ENCODE data around the gene ELOVL5. TPM values are rescaled to one million over a fixed set of nuclear protein-coding genes. Genes with fewer than 3 reads are reported as not detected.

Gene ELOVL5
- total and polyA plus RNA-seq, 4 donors, result 22.1 to 77.8 (median 57.8) TPM

DNA sequence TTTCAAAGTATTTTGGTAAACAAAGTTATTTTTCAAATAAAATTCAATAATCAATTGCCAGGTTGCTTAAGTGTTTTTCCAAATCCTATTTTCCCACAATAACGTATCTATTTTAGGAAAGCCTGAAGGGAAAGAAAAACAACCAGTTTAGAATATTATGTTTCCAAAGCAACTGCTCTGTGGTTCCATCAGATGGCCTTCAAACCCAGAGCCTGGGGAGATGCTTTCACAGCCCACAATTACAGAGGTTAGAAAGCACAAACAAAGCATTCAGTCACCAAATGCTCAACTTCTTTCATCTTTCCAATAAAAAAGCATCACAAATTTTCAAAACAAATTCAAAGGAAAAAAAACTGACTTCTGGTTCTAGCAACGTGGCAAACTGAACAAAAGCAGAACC lies 66.0 kb downstream of the ELOVL5 start:
- 74% methylated on average over 2 of the region's 2 CpGs for WGBS
- Histone ChIP-seq H3K36me3 (ENCODE audit: control insufficient read depth in 4 of 4, insufficient read depth in 3 of 4, low read depth in 1 of 4, low read length in 3 of 4) (peaks cover 0 to 12% (median 4%) of the 10 kb centered on the region in 4 donors), H3K4me3 (ENCODE audit: low read depth in 1 of 3, low read length in 3 of 3) (no peak overlapping the region), H3K27ac (ENCODE audit: low read depth in 1 of 2, low read length in 2 of 2) (no peak overlapping the region), H3K9ac (ENCODE audit: low read depth in 1 of 2, low read length in 2 of 2) (no peak overlapping the region), H3K27me3 (ENCODE audit: control insufficient read depth in 4 of 4, insufficient read depth in 4 of 4, low read length in 3 of 4) (no peaks in the 10 kb centered on the region), H3K9me3 (ENCODE audit: control insufficient read depth in 4 of 4, low read length in 3 of 4) (no peaks in the 10 kb centered on the region), H3K4me1 (ENCODE audit: control insufficient read depth in 4 of 4, insufficient read depth in 4 of 4, low read length in 3 of 4) (peaks cover 6 to 21% (median 15%) of the 10 kb centered on the region in 4 donors)
- peak in 1 of 2 donors; percentile 4 for TF ChIP-seq RAD21 (IDR thresholded peaks at IDR 0.05)
- TF ChIP-seq, protein P1, sequence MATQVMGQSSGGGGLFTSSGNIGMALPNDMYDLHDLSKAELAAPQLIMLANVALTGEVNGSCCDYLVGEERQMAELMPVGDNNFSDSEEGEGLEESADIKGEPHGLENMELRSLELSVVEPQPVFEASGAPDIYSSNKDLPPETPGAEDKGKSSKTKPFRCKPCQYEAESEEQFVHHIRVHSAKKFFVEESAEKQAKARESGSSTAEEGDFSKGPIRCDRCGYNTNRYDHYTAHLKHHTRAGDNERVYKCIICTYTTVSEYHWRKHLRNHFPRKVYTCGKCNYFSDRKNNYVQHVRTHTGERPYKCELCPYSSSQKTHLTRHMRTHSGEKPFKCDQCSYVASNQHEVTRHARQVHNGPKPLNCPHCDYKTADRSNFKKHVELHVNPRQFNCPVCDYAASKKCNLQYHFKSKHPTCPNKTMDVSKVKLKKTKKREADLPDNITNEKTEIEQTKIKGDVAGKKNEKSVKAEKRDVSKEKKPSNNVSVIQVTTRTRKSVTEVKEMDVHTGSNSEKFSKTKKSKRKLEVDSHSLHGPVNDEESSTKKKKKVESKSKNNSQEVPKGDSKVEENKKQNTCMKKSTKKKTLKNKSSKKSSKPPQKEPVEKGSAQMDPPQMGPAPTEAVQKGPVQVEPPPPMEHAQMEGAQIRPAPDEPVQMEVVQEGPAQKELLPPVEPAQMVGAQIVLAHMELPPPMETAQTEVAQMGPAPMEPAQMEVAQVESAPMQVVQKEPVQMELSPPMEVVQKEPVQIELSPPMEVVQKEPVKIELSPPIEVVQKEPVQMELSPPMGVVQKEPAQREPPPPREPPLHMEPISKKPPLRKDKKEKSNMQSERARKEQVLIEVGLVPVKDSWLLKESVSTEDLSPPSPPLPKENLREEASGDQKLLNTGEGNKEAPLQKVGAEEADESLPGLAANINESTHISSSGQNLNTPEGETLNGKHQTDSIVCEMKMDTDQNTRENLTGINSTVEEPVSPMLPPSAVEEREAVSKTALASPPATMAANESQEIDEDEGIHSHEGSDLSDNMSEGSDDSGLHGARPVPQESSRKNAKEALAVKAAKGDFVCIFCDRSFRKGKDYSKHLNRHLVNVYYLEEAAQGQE (IDR thresholded peaks at IDR 0.05), result no peak
- DNase-seq (ENCODE audit: low spot score), result no peak

DNA sequence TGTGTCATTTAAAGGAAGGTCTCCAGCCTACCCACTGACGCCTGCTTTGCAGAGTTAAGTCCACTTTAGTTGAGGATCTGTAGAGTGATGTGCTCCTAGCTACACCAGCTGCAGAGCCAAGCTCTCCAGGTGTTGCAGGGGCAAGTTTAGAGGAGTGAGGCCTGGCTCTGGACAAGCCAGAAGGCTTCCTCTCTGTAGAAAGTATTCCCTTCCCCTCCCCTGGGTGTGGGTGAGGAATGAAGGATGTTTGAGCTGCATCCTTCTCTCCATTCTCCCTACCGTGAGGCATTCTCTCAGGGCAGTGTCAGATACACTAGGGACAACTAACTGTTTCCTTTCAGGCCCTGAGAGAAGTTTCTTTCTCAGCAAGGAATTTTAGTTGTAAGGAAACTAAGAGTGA lies 66.5 kb downstream of the ELOVL5 start:
- Histone ChIP-seq H3K36me3 (ENCODE audit: control insufficient read depth in 4 of 4, insufficient read depth in 3 of 4, low read depth in 1 of 4, low read length in 3 of 4) (peaks cover 0 to 12% (median 3%) of the 10 kb centered on the region in 4 donors), H3K27me3 (ENCODE audit: control insufficient read depth in 4 of 4, insufficient read depth in 4 of 4, low read length in 3 of 4) (no peaks in the 10 kb centered on the region), H3K9ac (ENCODE audit: low read depth in 1 of 2, low read length in 2 of 2) (no peak overlapping the region), H3K4me3 (ENCODE audit: low read depth in 1 of 3, low read length in 3 of 3) (no peak overlapping the region), H3K27ac (ENCODE audit: low read depth in 1 of 2, low read length in 2 of 2) (no peak overlapping the region), H3K9me3 (ENCODE audit: control insufficient read depth in 4 of 4, low read length in 3 of 4) (no peaks in the 10 kb centered on the region), H3K4me1 (ENCODE audit: control insufficient read depth in 4 of 4, insufficient read depth in 4 of 4, low read length in 3 of 4) (peaks cover 6 to 21% (median 15%) of the 10 kb centered on the region in 4 donors)
- no peak for DNase-seq (ENCODE audit: low spot score)
- WGBS, result 80% methylated on average over 2 of the region's 2 CpGs
- TF ChIP-seq HNF4A (conservative IDR thresholded peaks at IDR 0.05) (no peak), NR2F2 (IDR thresholded peaks at IDR 0.05) (no peak), GABPA (IDR thresholded peaks at IDR 0.05 in 1 of 2, conservative IDR thresholded peaks at IDR 0.05 in 1 of 2) (no peak), TAF1 (conservative IDR thresholded peaks at IDR 0.05) (no peak), RXRA (IDR thresholded peaks at IDR 0.05) (no peak)
- TF ChIP-seq, protein P2, sequence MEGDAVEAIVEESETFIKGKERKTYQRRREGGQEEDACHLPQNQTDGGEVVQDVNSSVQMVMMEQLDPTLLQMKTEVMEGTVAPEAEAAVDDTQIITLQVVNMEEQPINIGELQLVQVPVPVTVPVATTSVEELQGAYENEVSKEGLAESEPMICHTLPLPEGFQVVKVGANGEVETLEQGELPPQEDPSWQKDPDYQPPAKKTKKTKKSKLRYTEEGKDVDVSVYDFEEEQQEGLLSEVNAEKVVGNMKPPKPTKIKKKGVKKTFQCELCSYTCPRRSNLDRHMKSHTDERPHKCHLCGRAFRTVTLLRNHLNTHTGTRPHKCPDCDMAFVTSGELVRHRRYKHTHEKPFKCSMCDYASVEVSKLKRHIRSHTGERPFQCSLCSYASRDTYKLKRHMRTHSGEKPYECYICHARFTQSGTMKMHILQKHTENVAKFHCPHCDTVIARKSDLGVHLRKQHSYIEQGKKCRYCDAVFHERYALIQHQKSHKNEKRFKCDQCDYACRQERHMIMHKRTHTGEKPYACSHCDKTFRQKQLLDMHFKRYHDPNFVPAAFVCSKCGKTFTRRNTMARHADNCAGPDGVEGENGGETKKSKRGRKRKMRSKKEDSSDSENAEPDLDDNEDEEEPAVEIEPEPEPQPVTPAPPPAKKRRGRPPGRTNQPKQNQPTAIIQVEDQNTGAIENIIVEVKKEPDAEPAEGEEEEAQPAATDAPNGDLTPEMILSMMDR (IDR thresholded peaks at IDR 0.05; ENCODE audit: low read depth, low read length, missing input control), result no peak

DNA sequence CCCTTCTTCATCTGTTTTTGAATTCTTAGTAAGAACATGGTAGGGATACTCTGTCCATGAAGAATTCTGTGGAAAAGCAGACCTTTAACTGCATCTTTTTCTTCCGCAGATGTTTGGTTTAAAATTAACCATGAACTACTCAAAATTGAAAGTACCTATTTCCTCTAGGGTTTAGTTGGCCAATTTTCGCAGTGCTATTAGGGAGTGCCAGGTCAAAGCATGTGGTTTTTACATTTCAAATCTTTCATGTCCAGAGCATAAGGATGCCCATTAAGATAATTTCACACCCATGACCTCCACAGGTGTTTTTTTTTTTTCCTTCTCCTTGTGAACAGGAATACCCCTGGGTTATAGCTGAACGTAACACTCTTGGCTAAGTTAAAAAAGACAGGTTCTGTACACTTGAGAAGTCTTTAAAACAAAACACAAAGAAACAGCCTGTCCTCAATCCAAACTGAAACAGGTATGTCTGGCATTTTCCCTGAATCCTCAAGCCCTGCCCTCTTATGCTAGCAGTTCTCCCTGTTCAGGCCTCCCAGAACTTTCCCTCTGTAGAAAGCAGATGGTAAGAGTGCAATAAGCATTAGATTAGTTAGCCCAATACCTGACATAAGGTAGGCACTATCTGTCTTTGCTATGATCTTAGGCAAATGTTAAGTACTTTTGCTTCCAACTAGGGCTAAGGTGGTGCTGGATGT lies 67.1 kb downstream of the ELOVL5 start:
- peaks cover 0 to 12% (median 4%) of the 10 kb centered on the region in 4 donors for H3K36me3 ChIP-seq (ENCODE audit: control insufficient read depth in 4 of 4, insufficient read depth in 3 of 4, low read depth in 1 of 4, low read length in 3 of 4)
- TF ChIP-seq RXRA (IDR thresholded peaks at IDR 0.05) (no peak), FOXA2 (IDR thresholded peaks at IDR 0.05) (no peak), HNF4G (IDR thresholded peaks at IDR 0.05) (no peak), EGR1 (IDR thresholded peaks at IDR 0.05; ENCODE audit: low read depth in 2 of 2) (no peak), HNF4A (conservative IDR thresholded peaks at IDR 0.05) (no peak), NR2F2 (IDR thresholded peaks at IDR 0.05) (no peak), YY1 (IDR thresholded peaks at IDR 0.05) (no peak)
- TF ChIP-seq, protein P3, sequence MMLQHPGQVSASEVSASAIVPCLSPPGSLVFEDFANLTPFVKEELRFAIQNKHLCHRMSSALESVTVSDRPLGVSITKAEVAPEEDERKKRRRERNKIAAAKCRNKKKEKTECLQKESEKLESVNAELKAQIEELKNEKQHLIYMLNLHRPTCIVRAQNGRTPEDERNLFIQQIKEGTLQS (IDR thresholded peaks at IDR 0.05), result no peak
- H3K4me1 ChIP-seq (ENCODE audit: control insufficient read depth in 4 of 4, insufficient read depth in 4 of 4, low read length in 3 of 4), result peaks cover 6 to 21% (median 15%) of the 10 kb centered on the region in 4 donors
- no peaks in the 10 kb centered on the region for H3K9me3 ChIP-seq (ENCODE audit: control insufficient read depth in 4 of 4, low read length in 3 of 4)
- H3K27me3 ChIP-seq (ENCODE audit: control insufficient read depth in 4 of 4, insufficient read depth in 4 of 4, low read length in 3 of 4), result no peaks in the 10 kb centered on the region
- no peak overlapping the region for H3K27ac ChIP-seq (ENCODE audit: low read depth in 1 of 2, low read length in 2 of 2)
- no peak for DNase-seq (ENCODE audit: low spot score)
- no peak overlapping the region for H3K4me3 ChIP-seq (ENCODE audit: low read depth in 1 of 3, low read length in 3 of 3)
- no peak overlapping the region for H3K9ac ChIP-seq (ENCODE audit: low read depth in 1 of 2, low read length in 2 of 2)
- 52% methylated on average over 3 of the region's 3 CpGs for whole genome bisulfite sequencing
